ENCODE measurements around the gene HOXD13.

- peak; percentile 42 for TF ChIP-seq ZNF692 (tag by site-specific recombination; IDR thresholded peaks at IDR 0.05)
- TF ChIP-seq ZNF561 (tag by site-specific recombination; IDR thresholded peaks at IDR 0.05; ENCODE audit: borderline replicate concordance), result no peak
- TF ChIP-seq CTCF (tag by site-specific recombination; IDR thresholded peaks at IDR 0.05), result peak; percentile 64
- TF ChIP-seq ZNF274 (IDR thresholded peaks at IDR 0.05; ENCODE audit: low read length), result no peak
- TF ChIP-seq ZNF274 (tag by site-specific recombination; IDR thresholded peaks at IDR 0.05; ENCODE audit: borderline replicate concordance), result no peak
- no peak for TF ChIP-seq ZNF549 (tag by site-specific recombination; IDR thresholded peaks at IDR 0.05)
- TF ChIP-seq TRIM28 (IDR thresholded peaks at IDR 0.05; ENCODE audit: borderline replicate concordance, low read length), result no peak
- peak; percentile 51; the same call in 1 of the 2 replicates for TF ChIP-seq HOXD13 (CRISPR knock-in tag; IDR thresholded peaks at IDR 0.05; ENCODE audit: borderline replicate concordance)
- TF ChIP-seq ZFP3 (tag by site-specific recombination; IDR thresholded peaks at IDR 0.05; ENCODE audit: low read depth), result no peak
- TF ChIP-seq PBX3 (CRISPR knock-in tag; IDR thresholded peaks at IDR 0.05), result no peak
- no peak for TF ChIP-seq ZNF623 (tag by site-specific recombination; IDR thresholded peaks at IDR 0.05)
- TF ChIP-seq ZSCAN18 (tag by site-specific recombination; IDR thresholded peaks at IDR 0.05), result no peak
- no peak; the same call in 1 of the 2 replicates for TF ChIP-seq YY1 (tag by site-specific recombination; IDR thresholded peaks at IDR 0.05)
- TF ChIP-seq PRDM10 (tag by site-specific recombination; IDR thresholded peaks at IDR 0.05), result peak; percentile 64
Observed at GRCh38 chr2:176136374-176137251, 44.1 kb downstream of the HOXD13 start.
